ENCODE data around the gene AKAP10.

- TF ChIP-seq, protein P1, sequence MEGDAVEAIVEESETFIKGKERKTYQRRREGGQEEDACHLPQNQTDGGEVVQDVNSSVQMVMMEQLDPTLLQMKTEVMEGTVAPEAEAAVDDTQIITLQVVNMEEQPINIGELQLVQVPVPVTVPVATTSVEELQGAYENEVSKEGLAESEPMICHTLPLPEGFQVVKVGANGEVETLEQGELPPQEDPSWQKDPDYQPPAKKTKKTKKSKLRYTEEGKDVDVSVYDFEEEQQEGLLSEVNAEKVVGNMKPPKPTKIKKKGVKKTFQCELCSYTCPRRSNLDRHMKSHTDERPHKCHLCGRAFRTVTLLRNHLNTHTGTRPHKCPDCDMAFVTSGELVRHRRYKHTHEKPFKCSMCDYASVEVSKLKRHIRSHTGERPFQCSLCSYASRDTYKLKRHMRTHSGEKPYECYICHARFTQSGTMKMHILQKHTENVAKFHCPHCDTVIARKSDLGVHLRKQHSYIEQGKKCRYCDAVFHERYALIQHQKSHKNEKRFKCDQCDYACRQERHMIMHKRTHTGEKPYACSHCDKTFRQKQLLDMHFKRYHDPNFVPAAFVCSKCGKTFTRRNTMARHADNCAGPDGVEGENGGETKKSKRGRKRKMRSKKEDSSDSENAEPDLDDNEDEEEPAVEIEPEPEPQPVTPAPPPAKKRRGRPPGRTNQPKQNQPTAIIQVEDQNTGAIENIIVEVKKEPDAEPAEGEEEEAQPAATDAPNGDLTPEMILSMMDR (conservative IDR thresholded peaks at IDR 0.05) = no peak
- TF ChIP-seq ZFX (IDR thresholded peaks at IDR 0.05) = no peak
Observed at GRCh38 chr17:19935169-19935568, 42.5 kb downstream of the AKAP10 start.
